Common myeloid progenitor, CD34-positive (primary cell): ENCODE measurements around the gene MRM2.

Experiments
- CTCF ChIA-PET: fragments of 350-600 bp; sonication (Branson Sonifier 250); formaldehyde crosslinking; loops from one replicate; lab custom pipeline; 2021; ENCODE audit warnings: antibody characterized with exemption; lab: Charles Lee
- POLR2A ChIA-PET: fragments of 350-600 bp; sonication (Branson Sonifier 250); formaldehyde crosslinking; loops from one replicate; lab custom pipeline; 2021; ENCODE audit warnings: antibody characterized with exemption; lab: Charles Lee
- DNase-seq, 3 donors: peaks; one replicate each; pipeline versions ENCODE4 v3.0.0 to v3.0.0-alpha.2; 2013
- H3K27ac ChIP-seq, 2 experiments: 1 replicate in 1 of 2; 2 replicates in 1 of 2; pipeline ENCODE4 v1.7.0; 2013; ENCODE audit warnings: inconsistent platforms in 2 of 2, low read length in 2 of 2, mild to moderate bottlenecking in 2 of 2, low read depth in 1 of 2, moderate library complexity in 1 of 2; ENCODE audit not compliant: severe bottlenecking in 2 of 2, insufficient read depth in 1 of 2, poor library complexity in 1 of 2
- H3K27me3 ChIP-seq, 5 experiments: replicated peaks in 2 of 5; 1 replicate in 3 of 5; 2 replicates in 2 of 5; pipeline versions ENCODE4 v1.6.1 to v1.7.0; 2013; ENCODE audit warnings: low read length in 4 of 5, mild to moderate bottlenecking in 2 of 5, moderate library complexity in 2 of 5, inconsistent platforms in 1 of 5; ENCODE audit not compliant: insufficient read depth in 5 of 5, control insufficient read depth in 4 of 5
- H3K36me3 ChIP-seq, 4 experiments: 1 replicate in 2 of 4; 2 replicates in 2 of 4; pipeline versions ENCODE4 v1.6.1 to v1.7.0; 2013; ENCODE audit warnings: low read length in 3 of 4, control low read depth in 1 of 4, mild to moderate bottlenecking in 1 of 4; ENCODE audit not compliant: control insufficient read depth in 4 of 4, insufficient read depth in 4 of 4
- H3K4me1 ChIP-seq, 4 experiments: 1 replicate in 3 of 4; 2 replicates in 1 of 4; pipeline versions ENCODE4 v1.6.1 to v1.7.1; 2013; ENCODE audit warnings: low read length in 3 of 4, mild to moderate bottlenecking in 3 of 4, control low read depth in 1 of 4, inconsistent platforms in 1 of 4, moderate library complexity in 1 of 4; ENCODE audit not compliant: control insufficient read depth in 4 of 4, insufficient read depth in 4 of 4; ENCODE audit errors: control extremely low read depth in 1 of 4
- H3K4me3 ChIP-seq, 7 experiments: 1 replicate in 4 of 7; 2 replicates in 3 of 7; pipeline versions ENCODE4 v1.5.1 to v1.7.0; 2013; ENCODE audit warnings: mild to moderate bottlenecking in 7 of 7, low read length in 6 of 7, moderate library complexity in 6 of 7, inconsistent platforms in 2 of 7, low read depth in 2 of 7, control low read depth in 1 of 7; ENCODE audit not compliant: insufficient read depth in 4 of 7, control insufficient read depth in 1 of 7; ENCODE audit errors: extremely low read depth in 1 of 7
- H3K9me3 ChIP-seq, 5 experiments: 1 replicate in 4 of 5; 2 replicates in 1 of 5; pipeline versions ENCODE4 v1.6.1 to v1.7.1; 2013; ENCODE audit warnings: low read length in 4 of 5, mild to moderate bottlenecking in 2 of 5, inconsistent platforms in 1 of 5, low read depth in 1 of 5, moderate library complexity in 1 of 5; ENCODE audit not compliant: control insufficient read depth in 4 of 5, insufficient read depth in 2 of 5; ENCODE audit errors: control extremely low read depth in 1 of 5
- WGBS: methylation state at CpG from one replicate; pipeline ENCODE4 v1.1.5; 2013; ENCODE audit not compliant: insufficient coverage; 5-methylcytosine and 5-hydroxymethylcytosine counted together

MRM2 gene

DNA sequence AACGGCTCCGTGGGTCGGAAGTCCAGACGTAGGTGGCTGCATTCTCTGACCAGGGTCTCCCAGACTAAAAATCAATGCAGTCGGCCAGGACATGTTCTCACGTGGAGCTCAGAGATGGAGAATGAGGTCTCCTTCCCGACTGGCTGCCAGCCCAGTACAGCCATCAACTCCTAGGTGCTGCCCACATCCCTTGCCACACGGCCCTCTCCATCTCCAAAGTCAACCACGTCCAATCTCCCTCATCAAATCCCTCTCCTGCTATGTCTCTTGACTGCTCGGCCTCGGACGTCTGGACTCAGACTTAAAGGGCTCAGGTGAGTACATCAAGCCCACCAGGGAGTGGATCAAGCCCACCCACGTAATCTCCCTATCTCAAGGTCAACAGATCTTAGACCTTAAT lies 16.2 kb downstream of the MRM2 start:
- no peak for DNase-seq
- Histone ChIP-seq H3K36me3 (peaks cover 20 to 84% (median 59%) of the 10 kb centered on the region in 4 experiments), H3K4me1 (peaks cover 0 to 3% (median 0%) of the 10 kb centered on the region in 4 experiments), H3K9me3 (peaks cover 0 to 3% (median 0%) of the 10 kb centered on the region in 5 experiments), H3K27ac (no peak overlapping the region), H3K27me3 (no peaks in the 10 kb centered on the region), H3K4me3 (no peak overlapping the region)
- CTCF ChIA-PET: no interaction called here
- over 99% methylated on average over 13 of the region's 13 CpGs for WGBS
- POLR2A ChIA-PET: no interaction called here

DNA sequence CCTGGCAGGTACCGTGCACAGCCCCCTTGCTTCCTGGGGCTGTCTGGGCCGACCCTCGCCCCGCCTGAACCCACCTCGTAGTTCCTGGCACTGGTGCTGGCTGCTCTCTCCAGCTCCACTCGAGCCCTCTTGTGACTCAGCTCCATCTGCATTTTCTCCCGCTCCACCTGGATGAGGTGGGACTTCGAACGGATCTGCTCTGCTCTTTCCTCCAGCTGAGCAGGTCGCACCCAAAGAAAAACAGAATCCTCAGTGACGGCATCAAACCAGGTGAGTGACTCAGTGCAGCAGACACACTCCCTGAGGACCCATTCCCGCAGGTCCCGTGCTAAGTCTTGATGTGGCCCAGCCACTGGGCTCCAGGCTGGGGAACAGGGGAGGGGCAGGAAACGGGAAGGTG lies 16.7 kb downstream of the MRM2 start:
- POLR2A ChIA-PET: no interaction called here
- peaks cover 20 to 83% (median 60%) of the 10 kb centered on the region in 4 experiments for H3K36me3 ChIP-seq
- no peak for DNase-seq

DNA sequence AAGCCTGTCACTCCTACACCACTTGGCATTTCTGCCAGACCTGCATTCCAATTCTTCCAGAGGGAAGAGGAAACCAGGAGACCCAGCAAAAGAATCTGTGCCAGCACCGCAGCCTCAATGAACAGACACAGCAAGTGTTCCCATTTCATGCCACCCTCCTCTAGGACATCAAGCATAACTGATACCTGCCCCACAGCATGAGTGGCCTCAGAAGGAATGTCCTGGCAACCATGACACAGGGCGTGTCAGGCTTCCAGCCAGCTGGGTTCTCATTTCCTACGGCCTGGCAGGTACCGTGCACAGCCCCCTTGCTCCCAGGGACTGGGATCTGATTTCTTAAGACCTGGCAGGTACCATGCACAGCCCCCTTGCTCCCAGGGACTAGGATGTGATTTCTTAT lies 17.1 kb downstream of the MRM2 start:
- no peak for DNase-seq
- Histone ChIP-seq H3K4me1 (no peaks in the 10 kb centered on the region), H3K27me3 (no peaks in the 10 kb centered on the region), H3K4me3 (no peak overlapping the region), H3K27ac (no peak overlapping the region), H3K9me3 (peaks cover 0 to 3% (median 0%) of the 10 kb centered on the region in 5 experiments), H3K36me3 (peaks cover 20 to 83% (median 58%) of the 10 kb centered on the region in 4 experiments)
- WGBS: 92% methylated on average over 3 of the region's 4 CpGs
- ChIA-PET POLR2A (no interaction called here), CTCF (no interaction called here)

More for the DNA sequence above, 16.7 kb downstream of the MRM2 start:
- WGBS: 95% methylated on average over 12 of the region's 14 CpGs
- Histone ChIP-seq H3K9me3 (peaks cover 0 to 3% (median 0%) of the 10 kb centered on the region in 5 experiments), H3K4me3 (no peak overlapping the region), H3K4me1 (no peaks in the 10 kb centered on the region), H3K27ac (no peak overlapping the region), H3K27me3 (no peaks in the 10 kb centered on the region)
- CTCF ChIA-PET: no interaction called here

DNA sequence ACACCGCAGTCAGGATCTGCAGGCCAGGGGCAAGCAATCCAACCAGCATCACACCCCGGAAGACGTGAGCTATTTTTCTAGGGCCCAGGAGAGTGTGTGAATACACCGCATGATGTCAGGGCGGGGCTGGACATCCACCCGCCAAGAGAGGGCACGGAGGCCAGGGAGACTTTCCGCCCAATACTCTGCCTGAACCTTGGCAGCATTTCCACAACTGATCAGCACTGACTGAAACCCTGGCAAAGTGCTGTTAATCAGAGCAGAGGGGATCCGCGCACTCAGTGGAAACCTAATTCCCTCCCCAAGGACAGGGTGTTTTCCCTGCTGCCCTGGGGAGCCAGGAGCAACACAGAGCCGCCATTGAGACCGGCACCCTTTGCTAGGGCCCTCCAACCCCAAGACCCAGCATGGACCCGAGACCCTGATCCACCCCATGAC lies 17.5 kb downstream of the MRM2 start:
- H3K27me3 ChIP-seq: no peaks in the 10 kb centered on the region
- peaks cover 20 to 81% (median 56%) of the 10 kb centered on the region in 4 experiments for H3K36me3 ChIP-seq
- ChIA-PET CTCF (no interaction called here), POLR2A (no interaction called here)
- DNase-seq: no peak
- no peaks in the 10 kb centered on the region for H3K4me1 ChIP-seq
- WGBS: 98% methylated on average over 12 of the region's 13 CpGs
- H3K9me3 ChIP-seq: peaks cover 0 to 3% (median 0%) of the 10 kb centered on the region in 5 experiments
- H3K4me3 ChIP-seq: no peak overlapping the region
- H3K27ac ChIP-seq: no peak overlapping the region

DNA sequence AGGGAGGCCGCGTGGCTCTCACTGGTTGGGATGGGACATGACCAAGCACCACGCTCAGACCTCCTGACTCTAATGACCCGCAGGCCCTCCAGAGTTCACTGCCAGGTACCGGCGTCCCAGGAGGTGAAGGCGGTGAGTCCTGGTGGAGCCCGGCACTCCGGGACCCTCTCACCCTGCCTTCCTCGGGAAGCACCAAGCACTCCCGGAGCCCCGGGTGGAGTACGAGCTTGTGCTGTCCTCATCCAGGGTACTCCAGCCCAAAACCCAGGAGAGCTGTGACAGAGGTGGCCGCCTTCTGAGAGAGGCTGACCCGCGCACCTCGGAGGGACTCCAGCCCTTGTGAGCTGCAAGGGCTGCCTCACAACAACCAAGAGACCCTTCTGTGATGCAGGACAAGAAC lies 18.7 kb downstream of the MRM2 start:
- Histone ChIP-seq H3K27ac (no peak overlapping the region), H3K27me3 (no peaks in the 10 kb centered on the region), H3K4me3 (no peak overlapping the region), H3K9me3 (peaks cover 0 to 3% (median 0%) of the 10 kb centered on the region in 5 experiments), H3K4me1 (no peaks in the 10 kb centered on the region), H3K36me3 (peaks cover 20 to 81% (median 58%) of the 10 kb centered on the region in 4 experiments)
- ChIA-PET CTCF (no interaction called here), POLR2A (no interaction called here)
- WGBS: 97% methylated on average over 17 of the region's 17 CpGs
- DNase-seq: no peak

DNA sequence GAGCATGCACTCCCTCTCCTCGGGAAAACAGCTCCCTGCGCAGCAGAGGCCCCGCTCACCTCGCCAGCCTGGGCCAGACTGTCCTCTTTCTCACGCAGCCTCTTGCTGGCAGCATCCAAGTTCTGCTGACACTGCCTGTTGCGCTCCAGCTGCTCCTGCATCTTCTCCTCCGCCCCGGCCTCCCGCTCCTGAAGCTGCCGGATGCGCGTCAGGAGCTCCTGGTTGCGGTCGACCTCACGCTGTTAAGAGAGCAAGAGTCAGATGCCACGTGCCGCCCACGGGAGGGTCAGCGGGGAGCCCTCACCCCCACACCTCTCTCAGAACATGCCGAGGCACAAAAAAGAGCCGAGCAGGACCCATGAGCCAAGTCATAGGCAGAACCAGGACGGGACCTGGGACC lies 19.5 kb downstream of the MRM2 start:
- peaks cover 0 to 3% (median 0%) of the 10 kb centered on the region in 5 experiments for H3K9me3 ChIP-seq
- WGBS: 94% methylated on average over 11 of the region's 22 CpGs
- no peak overlapping the region for H3K4me3 ChIP-seq
- no peak for DNase-seq
- H3K4me1 ChIP-seq: no peaks in the 10 kb centered on the region
- no peak overlapping the region for H3K27ac ChIP-seq
- CTCF ChIA-PET: interaction anchor here (0.8 to 1.9 kb wide), 2 partner anchors 13 to 17 kb away, joined by 3 to 5 read pairs; no protein-coding TSS in a partner anchor
- H3K27me3 ChIP-seq: no peaks in the 10 kb centered on the region
- POLR2A ChIA-PET: no interaction called here
- H3K36me3 ChIP-seq: peaks cover 20 to 83% (median 60%) of the 10 kb centered on the region in 4 experiments

DNA sequence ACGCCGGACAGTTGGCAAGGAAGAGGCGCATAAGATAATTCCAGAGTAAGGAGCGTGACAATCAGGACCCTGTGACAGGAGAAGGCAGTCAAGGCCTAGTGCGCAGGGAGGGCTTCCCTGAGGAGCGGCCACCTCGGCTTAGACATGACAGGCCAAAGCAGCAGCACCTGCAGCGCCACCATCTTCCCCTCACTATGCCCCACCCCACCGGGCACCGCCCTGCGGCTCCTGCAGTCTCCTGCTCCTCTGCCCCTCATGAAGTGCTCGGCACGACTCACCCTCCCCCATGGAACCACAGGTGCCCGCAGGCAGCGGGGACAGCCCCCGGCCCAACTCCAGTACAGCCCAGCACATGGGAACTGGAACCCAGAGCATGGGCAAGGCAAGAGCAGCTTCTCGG lies 21.1 kb downstream of the MRM2 start:
- no peaks in the 10 kb centered on the region for H3K27me3 ChIP-seq
- peaks cover 19 to 89% (median 64%) of the 10 kb centered on the region in 4 experiments for H3K36me3 ChIP-seq
- ChIA-PET POLR2A (no interaction called here), CTCF (interaction anchor here (1.9 kb wide), 1 partner anchor 11 kb away, joined by 5 read pairs; no protein-coding TSS in a partner anchor)
- no peaks in the 10 kb centered on the region for H3K4me1 ChIP-seq
- WGBS: 98% methylated on average over 17 of the region's 17 CpGs
- no peak overlapping the region for H3K27ac ChIP-seq
- DNase-seq: no peak
- peaks cover 0 to under 1% (median 0%) of the 10 kb centered on the region in 5 experiments for H3K9me3 ChIP-seq
- no peak overlapping the region for H3K4me3 ChIP-seq
